Ishikawa (cell line): Measurements from ENCODE around the gene INPP5J.

Experiments used
- CEBPB ChIP-seq: IDR thresholded peaks from 2 replicates; pipeline ENCODE4 v1.6.1; 2012
- CREB1 ChIP-seq: IDR thresholded peaks from 2 replicates; pipeline ENCODE4 v1.6.1; 2012; ENCODE audit warnings: low read depth
- FOXM1 ChIP-seq: IDR thresholded peaks from 2 replicates; pipeline ENCODE4 v1.6.1; 2012; ENCODE audit warnings: low read depth, borderline replicate concordance
- TCF12 ChIP-seq: IDR thresholded peaks from 2 replicates; pipeline ENCODE4 v1.6.1; 2012; ENCODE audit warnings: low read depth
- ZBTB7A ChIP-seq: IDR thresholded peaks from 2 replicates; pipeline ENCODE4 v1.6.1; 2012; ENCODE audit warnings: low read depth
- TF ChIP-seq, protein P1 (sequence below): IDR thresholded peaks from 2 replicates; pipeline ENCODE4 v1.6.1; 2012; ENCODE audit warnings: low read depth, mild to moderate bottlenecking

GRCh38 chr22:31079095-31079642, 43.6 kb upstream of the INPP5J start:
- TF ChIP-seq ZBTB7A (no peak), CREB1 (no peak), FOXM1 (no peak), CEBPB (no peak), TCF12 (no peak)
- TF ChIP-seq, protein P1, sequence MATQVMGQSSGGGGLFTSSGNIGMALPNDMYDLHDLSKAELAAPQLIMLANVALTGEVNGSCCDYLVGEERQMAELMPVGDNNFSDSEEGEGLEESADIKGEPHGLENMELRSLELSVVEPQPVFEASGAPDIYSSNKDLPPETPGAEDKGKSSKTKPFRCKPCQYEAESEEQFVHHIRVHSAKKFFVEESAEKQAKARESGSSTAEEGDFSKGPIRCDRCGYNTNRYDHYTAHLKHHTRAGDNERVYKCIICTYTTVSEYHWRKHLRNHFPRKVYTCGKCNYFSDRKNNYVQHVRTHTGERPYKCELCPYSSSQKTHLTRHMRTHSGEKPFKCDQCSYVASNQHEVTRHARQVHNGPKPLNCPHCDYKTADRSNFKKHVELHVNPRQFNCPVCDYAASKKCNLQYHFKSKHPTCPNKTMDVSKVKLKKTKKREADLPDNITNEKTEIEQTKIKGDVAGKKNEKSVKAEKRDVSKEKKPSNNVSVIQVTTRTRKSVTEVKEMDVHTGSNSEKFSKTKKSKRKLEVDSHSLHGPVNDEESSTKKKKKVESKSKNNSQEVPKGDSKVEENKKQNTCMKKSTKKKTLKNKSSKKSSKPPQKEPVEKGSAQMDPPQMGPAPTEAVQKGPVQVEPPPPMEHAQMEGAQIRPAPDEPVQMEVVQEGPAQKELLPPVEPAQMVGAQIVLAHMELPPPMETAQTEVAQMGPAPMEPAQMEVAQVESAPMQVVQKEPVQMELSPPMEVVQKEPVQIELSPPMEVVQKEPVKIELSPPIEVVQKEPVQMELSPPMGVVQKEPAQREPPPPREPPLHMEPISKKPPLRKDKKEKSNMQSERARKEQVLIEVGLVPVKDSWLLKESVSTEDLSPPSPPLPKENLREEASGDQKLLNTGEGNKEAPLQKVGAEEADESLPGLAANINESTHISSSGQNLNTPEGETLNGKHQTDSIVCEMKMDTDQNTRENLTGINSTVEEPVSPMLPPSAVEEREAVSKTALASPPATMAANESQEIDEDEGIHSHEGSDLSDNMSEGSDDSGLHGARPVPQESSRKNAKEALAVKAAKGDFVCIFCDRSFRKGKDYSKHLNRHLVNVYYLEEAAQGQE, result no peak
